Liver (tissue), 9 donors: Measurements from ENCODE around the gene YTHDF1. TPM values are rescaled to one million over a fixed set of nuclear protein-coding genes. Genes with fewer than 3 reads are reported as not detected.
A peak's percentile ranks its signal among the peaks of the same experiment; 100 is the strongest.

Source experiments
- DNase-seq: peaks from one replicate; pipeline ENCODE4 v3.0.0-alpha.2; 2017; ENCODE audit warnings: low spot score
- H3K27ac ChIP-seq, 2 donors: one replicate each; pipeline ENCODE4 v1.7.0; 2013; ENCODE audit warnings: inconsistent platforms in 2 of 2, low read length in 2 of 2, control low read depth in 1 of 2, low read depth in 1 of 2, mild to moderate bottlenecking in 1 of 2
- H3K27me3 ChIP-seq, 4 donors: one replicate each; pipeline versions ENCODE4 v1.6.1 to v1.7.0; 2013; ENCODE audit warnings: low read length in 3 of 4, inconsistent platforms in 1 of 4, mild to moderate bottlenecking in 1 of 4, moderate library complexity in 1 of 4; ENCODE audit not compliant: control insufficient read depth in 4 of 4, insufficient read depth in 4 of 4
- H3K36me3 ChIP-seq, 4 donors: one replicate each; pipeline versions ENCODE4 v1.6.1 to v1.7.0; 2013; ENCODE audit warnings: low read length in 3 of 4, mild to moderate bottlenecking in 3 of 4, low read depth in 1 of 4, moderate library complexity in 1 of 4; ENCODE audit not compliant: control insufficient read depth in 4 of 4, insufficient read depth in 3 of 4
- H3K4me1 ChIP-seq, 4 donors: one replicate each; pipeline versions ENCODE4 v1.6.1 to v1.7.0; 2013; ENCODE audit warnings: low read length in 3 of 4, mild to moderate bottlenecking in 3 of 4, moderate library complexity in 1 of 4; ENCODE audit not compliant: control insufficient read depth in 4 of 4, insufficient read depth in 4 of 4
- H3K4me3 ChIP-seq, 3 donors: one replicate each; pipeline versions ENCODE4 v1.6.1 to v1.7.0; 2013; ENCODE audit warnings: low read length in 3 of 3, control low read depth in 1 of 3, low read depth in 1 of 3, mild to moderate bottlenecking in 1 of 3
- H3K9ac ChIP-seq, 2 donors: one replicate each; pipeline ENCODE4 v1.7.0; 2013; ENCODE audit warnings: low read length in 2 of 2, mild to moderate bottlenecking in 2 of 2, moderate library complexity in 2 of 2, control low read depth in 1 of 2, low read depth in 1 of 2
- H3K9me3 ChIP-seq, 4 donors: one replicate each; pipeline versions ENCODE4 v1.6.1 to v1.7.0; 2013; ENCODE audit warnings: low read length in 3 of 4; ENCODE audit not compliant: control insufficient read depth in 4 of 4
- ATF3 ChIP-seq: IDR thresholded peaks from 2 replicates; pipeline ENCODE4 v1.6.1; 2016; ENCODE audit warnings: antibody characterized with exemption
- CTCF ChIP-seq: fragments of 150-350 bp; IDR thresholded peaks from 2 replicates; pipeline ENCODE4 v1.5.1; 2017; ENCODE audit warnings: improper control_type of control experiment, low read depth, low read length; ENCODE audit not compliant: missing input control
- FOXA2 ChIP-seq: IDR thresholded peaks from 2 replicates; pipeline ENCODE4 v1.6.1; 2016; ENCODE audit warnings: antibody characterized with exemption
- HNF4A ChIP-seq, 2 donors: conservative IDR thresholded peaks; 2 replicates each; pipeline ENCODE4 v1.6.1; 2016; ENCODE audit warnings: antibody characterized with exemption in 2 of 2, mild to moderate bottlenecking in 2 of 2
- HNF4G ChIP-seq: IDR thresholded peaks from 2 replicates; pipeline ENCODE4 v1.6.1; 2016; ENCODE audit warnings: antibody characterized with exemption
- JUND ChIP-seq, 2 donors: IDR thresholded peaks; 2 replicates each; pipeline ENCODE4 v1.6.1; 2016; ENCODE audit warnings: antibody characterized with exemption in 2 of 2
- MAX ChIP-seq: IDR thresholded peaks from 2 replicates; pipeline ENCODE4 v1.6.1; 2016; ENCODE audit warnings: antibody characterized with exemption
- NR2F2 ChIP-seq: IDR thresholded peaks from 2 replicates; pipeline ENCODE4 v1.6.1; 2016; ENCODE audit warnings: antibody characterized with exemption
- RAD21 ChIP-seq, 2 donors: IDR thresholded peaks; 2 replicates each; pipeline ENCODE4 v1.6.1; 2016; ENCODE audit warnings: antibody characterized with exemption in 2 of 2, mild to moderate bottlenecking in 2 of 2
- RXRA ChIP-seq, 2 donors: IDR thresholded peaks; 2 replicates each; pipeline ENCODE4 v1.6.1; 2017 to 2018; ENCODE audit warnings: antibody characterized with exemption in 2 of 2, mild to moderate bottlenecking in 1 of 2
- SP1 ChIP-seq: IDR thresholded peaks from 2 replicates; pipeline ENCODE4 v1.6.1; 2018; ENCODE audit warnings: antibody characterized with exemption, mild to moderate bottlenecking
- TAF1 ChIP-seq: conservative IDR thresholded peaks from 2 replicates; pipeline ENCODE4 v1.6.1; 2016; ENCODE audit warnings: antibody characterized with exemption, mild to moderate bottlenecking
- YY1 ChIP-seq: IDR thresholded peaks from 2 replicates; pipeline ENCODE4 v1.6.1; 2016; ENCODE audit warnings: antibody characterized with exemption, mild to moderate bottlenecking
- ZBTB33 ChIP-seq: IDR thresholded peaks from 2 replicates; pipeline ENCODE4 v1.6.1; 2016; ENCODE audit warnings: antibody characterized with exemption
- WGBS: extraction: QIAGEN DNeasy Blood & Tissue Kit; methylation state at CpG from one replicate; pipeline ENCODE4 v1.1.7; 2013; 5-methylcytosine and 5-hydroxymethylcytosine counted together
- polyA plus RNA-seq, 2 donors: library from polyadenylated mRNA; stranded (reverse) in 1 of 2; unstranded in 1 of 2; fragments of 200-250 nt in 1 of 2; fragments of >200 nt in 1 of 2; fragmentation: Nextera tagmentation in 1 of 2; extraction: Ambion mirVana in 1 of 2; gene quantifications; one replicate each; pipeline versions ENCODE4 v1.2.1 to v1.2.3, GENCODE V29; 2013 to 2015
- total RNA-seq, 2 donors: library from RNA; depleted of rRNA; stranded (reverse); fragments of >200 nt; gene quantifications; one replicate each; pipeline ENCODE4 v1.2.3, GENCODE V29; 2014
- TF ChIP-seq, protein P1 (sequence below): IDR thresholded peaks from 2 replicates; pipeline ENCODE4 v1.6.1; 2016; ENCODE audit warnings: antibody characterized with exemption, mild to moderate bottlenecking
- donor health status: healthy.
- donor health status: healthy.
- donor health status: healthy.
- donor health status: healthy.
- donor health status: healthy.

YTHDF1 gene
- total and polyA plus RNA-seq, 4 donors, result 6.8 to 19.5 (median 14.9) TPM

DNA sequence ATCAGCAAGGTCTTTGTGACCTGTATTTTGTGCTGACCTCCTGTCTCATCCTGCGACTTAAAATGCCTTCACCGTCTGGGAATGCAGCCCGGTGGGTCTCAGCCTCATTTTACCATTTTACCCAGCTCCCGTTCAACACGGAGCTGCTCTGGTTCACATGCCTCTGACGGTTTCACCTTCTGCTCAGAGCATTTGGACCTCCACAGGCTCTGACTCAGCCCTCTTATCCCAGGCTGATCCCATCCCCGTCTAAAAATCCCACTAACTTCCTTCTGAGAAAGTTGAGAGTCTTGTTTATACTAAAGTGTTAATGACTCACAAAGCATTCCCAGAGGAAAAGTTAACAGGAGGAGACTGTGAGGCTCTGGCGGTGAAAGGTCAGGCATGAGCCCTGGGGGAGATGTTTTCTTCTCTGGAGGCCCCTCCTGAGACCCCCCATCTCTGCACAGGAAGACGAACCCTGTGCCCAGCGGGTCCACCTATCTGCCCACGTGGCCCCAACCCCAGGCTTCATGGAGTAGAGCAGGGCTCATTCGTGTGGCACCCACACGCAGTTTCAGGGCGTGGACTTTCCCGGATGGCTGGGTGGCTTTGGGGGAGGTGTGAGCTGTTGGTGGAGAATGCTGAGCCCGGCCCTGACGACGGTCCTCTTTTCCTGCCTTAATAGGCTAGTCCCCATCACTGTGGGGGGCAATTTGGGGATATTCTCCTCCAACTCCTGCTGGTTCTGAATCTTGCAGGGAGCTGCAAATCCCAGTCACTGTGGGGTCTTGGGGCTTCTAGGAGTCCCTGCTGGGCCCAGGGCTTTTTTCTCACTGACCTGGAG lies 16.5 kb upstream of the YTHDF1 start:
- H3K9ac ChIP-seq, result no peak overlapping the region
- H3K27me3 ChIP-seq, result peaks cover 0 to 7% (median 2%) of the 10 kb centered on the region in 4 donors
- WGBS, result 40% methylated on average over 18 of the region's 18 CpGs
- H3K27ac ChIP-seq, result no peak overlapping the region
- DNase-seq, result no peak
- H3K4me1 ChIP-seq, result peaks cover 0 to 4% (median 1%) of the 10 kb centered on the region in 4 donors
- TF ChIP-seq JUND (IDR thresholded peaks at IDR 0.05) (peak in 1 of 2 donors; percentile 5), RAD21 (IDR thresholded peaks at IDR 0.05) (no peak), TAF1 (no peak), HNF4A (conservative IDR thresholded peaks at IDR 0.05) (no peak), YY1 (no peak), NR2F2 (no peak), ATF3 (no peak), CTCF (no peak)
- TF ChIP-seq, protein P1, sequence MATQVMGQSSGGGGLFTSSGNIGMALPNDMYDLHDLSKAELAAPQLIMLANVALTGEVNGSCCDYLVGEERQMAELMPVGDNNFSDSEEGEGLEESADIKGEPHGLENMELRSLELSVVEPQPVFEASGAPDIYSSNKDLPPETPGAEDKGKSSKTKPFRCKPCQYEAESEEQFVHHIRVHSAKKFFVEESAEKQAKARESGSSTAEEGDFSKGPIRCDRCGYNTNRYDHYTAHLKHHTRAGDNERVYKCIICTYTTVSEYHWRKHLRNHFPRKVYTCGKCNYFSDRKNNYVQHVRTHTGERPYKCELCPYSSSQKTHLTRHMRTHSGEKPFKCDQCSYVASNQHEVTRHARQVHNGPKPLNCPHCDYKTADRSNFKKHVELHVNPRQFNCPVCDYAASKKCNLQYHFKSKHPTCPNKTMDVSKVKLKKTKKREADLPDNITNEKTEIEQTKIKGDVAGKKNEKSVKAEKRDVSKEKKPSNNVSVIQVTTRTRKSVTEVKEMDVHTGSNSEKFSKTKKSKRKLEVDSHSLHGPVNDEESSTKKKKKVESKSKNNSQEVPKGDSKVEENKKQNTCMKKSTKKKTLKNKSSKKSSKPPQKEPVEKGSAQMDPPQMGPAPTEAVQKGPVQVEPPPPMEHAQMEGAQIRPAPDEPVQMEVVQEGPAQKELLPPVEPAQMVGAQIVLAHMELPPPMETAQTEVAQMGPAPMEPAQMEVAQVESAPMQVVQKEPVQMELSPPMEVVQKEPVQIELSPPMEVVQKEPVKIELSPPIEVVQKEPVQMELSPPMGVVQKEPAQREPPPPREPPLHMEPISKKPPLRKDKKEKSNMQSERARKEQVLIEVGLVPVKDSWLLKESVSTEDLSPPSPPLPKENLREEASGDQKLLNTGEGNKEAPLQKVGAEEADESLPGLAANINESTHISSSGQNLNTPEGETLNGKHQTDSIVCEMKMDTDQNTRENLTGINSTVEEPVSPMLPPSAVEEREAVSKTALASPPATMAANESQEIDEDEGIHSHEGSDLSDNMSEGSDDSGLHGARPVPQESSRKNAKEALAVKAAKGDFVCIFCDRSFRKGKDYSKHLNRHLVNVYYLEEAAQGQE, result no peak
- no peaks in the 10 kb centered on the region for H3K36me3 ChIP-seq
- no peaks in the 10 kb centered on the region for H3K9me3 ChIP-seq
- no peak overlapping the region for H3K4me3 ChIP-seq

- Histone ChIP-seq H3K36me3 (no peaks in the 10 kb centered on the region), H3K27ac (no peak overlapping the region), H3K27me3 (peaks cover 0 to 7% (median 2%) of the 10 kb centered on the region in 4 donors), H3K9me3 (no peaks in the 10 kb centered on the region), H3K4me3 (no peak overlapping the region), H3K9ac (no peak overlapping the region), H3K4me1 (peaks cover 0 to 4% (median 1%) of the 10 kb centered on the region in 4 donors)
- 11% methylated on average over 17 of the region's 17 CpGs for WGBS
- DNase-seq, result peak; percentile 53
- TF ChIP-seq HNF4A (conservative IDR thresholded peaks at IDR 0.05), result no peak
- TF ChIP-seq, protein P1, result no peak
- TF ChIP-seq FOXA2, result no peak
- peak; percentile 51 for TF ChIP-seq CTCF
- TF ChIP-seq MAX, result no peak
- TF ChIP-seq ZBTB33, result no peak
- no peak for TF ChIP-seq HNF4G
- no peak for TF ChIP-seq ATF3
- no peak for TF ChIP-seq SP1
- no peak for TF ChIP-seq RXRA (IDR thresholded peaks at IDR 0.05)
- no peak for TF ChIP-seq JUND (IDR thresholded peaks at IDR 0.05)
- no peak for TF ChIP-seq YY1
- TF ChIP-seq TAF1, result no peak
- TF ChIP-seq RAD21 (IDR thresholded peaks at IDR 0.05), result peak; percentile 50 to 73
Measured at GRCh38 chr20:63230800-63231268, 14.9 kb upstream of the YTHDF1 start.
